ENCODE measurements around the gene NBAS. TPM values are rescaled to one million over a fixed set of nuclear protein-coding genes. Genes with fewer than 3 reads are reported as not detected.

NBAS gene
- total RNA-seq, 1 donor from 2014 or later: 52.9 TPM

GRCh38 chr2:15595342-15595905 is 34.3 kb upstream of the NBAS start:
- Mint-ChIP-seq H3K4me3 (no peak overlapping the region), H3K9me3 (no peaks in the 10 kb centered on the region), H3K4me1 (peaks cover 19% of the 10 kb centered on the region), H3K36me3 (peaks cover 32% of the 10 kb centered on the region), H3K27ac (no peak overlapping the region), H3K27me3 (ENCODE audit: low read depth) (no peaks in the 10 kb centered on the region)
- DNase-seq (ENCODE audit: low spot score in 2 of 2, unreplicated experiment in 2 of 2): no peak
- no peak for TF ChIP-seq CTCF (IDR thresholded peaks at IDR 0.05; ENCODE audit: unreplicated experiment)

- Mint-ChIP-seq H3K4me3 (no peak overlapping the region), H3K27ac (no peak overlapping the region)
- TF ChIP-seq CTCF (IDR thresholded peaks at IDR 0.05; ENCODE audit: unreplicated experiment): no peak
These were observed 33.4 kb upstream of the NBAS start for GRCh38 chr2:15594291-15595256.

GRCh38 chr2:15593327-15593705 is 32.2 kb upstream of the NBAS start:
- Mint-ChIP-seq H3K4me1 (peaks cover 19% of the 10 kb centered on the region), H3K27me3 (ENCODE audit: low read depth) (no peaks in the 10 kb centered on the region), H3K36me3 (peaks cover 25% of the 10 kb centered on the region), H3K4me3 (peak overlapping the region; percentile 93), H3K27ac (peak overlapping the region; percentile 94), H3K9me3 (no peaks in the 10 kb centered on the region)
- no peak for TF ChIP-seq CTCF (IDR thresholded peaks at IDR 0.05; ENCODE audit: unreplicated experiment)
- no peak for DNase-seq (ENCODE audit: low spot score in 2 of 2, unreplicated experiment in 2 of 2)

More at GRCh38 chr2:15594291-15595256, 33.4 kb upstream of the NBAS start:
- Mint-ChIP-seq H3K36me3 (peaks cover 29% of the 10 kb centered on the region), H3K27me3 (ENCODE audit: low read depth) (no peaks in the 10 kb centered on the region), H3K4me1 (peaks cover 19% of the 10 kb centered on the region), H3K9me3 (no peaks in the 10 kb centered on the region)
- no peak for DNase-seq (ENCODE audit: low spot score in 2 of 2, unreplicated experiment in 2 of 2)

GRCh38 chr2:15591692-15592463 is 30.7 kb upstream of the NBAS start, which contains the start of gene DDX1:
Gene DDX1 (plus strand): TSS chr2:15591868. CDS start chr2:15591934, 66 bp downstream.
- peak within 1 kb of the TSS; percentile 94 for H3K27ac Mint-ChIP-seq
- no peak for TF ChIP-seq CTCF (IDR thresholded peaks at IDR 0.05; ENCODE audit: unreplicated experiment)
- peak within 1 kb of the TSS; percentile 93 for H3K4me3 Mint-ChIP-seq
- no peaks in the 10 kb centered on the region for H3K27me3 Mint-ChIP-seq (ENCODE audit: low read depth)
- H3K9me3 Mint-ChIP-seq: no peaks in the 10 kb centered on the region
- peaks cover 17% of the 10 kb centered on the region for H3K36me3 Mint-ChIP-seq
- DNase-seq (ENCODE audit: low spot score in 2 of 2, unreplicated experiment in 2 of 2): peak; percentile 63 to 90
- peaks cover 19% of the 10 kb centered on the region for H3K4me1 Mint-ChIP-seq

GRCh38 chr2:15591373-15591691 is 30.2 kb upstream of the NBAS start:
- Mint-ChIP-seq H3K36me3 (peaks cover 15% of the 10 kb centered on the region), H3K9me3 (no peaks in the 10 kb centered on the region), H3K27me3 (ENCODE audit: low read depth) (no peaks in the 10 kb centered on the region), H3K4me3 (peak overlapping the region; percentile 93), H3K4me1 (peaks cover 19% of the 10 kb centered on the region), H3K27ac (peak overlapping the region; percentile 94)
- no peak for TF ChIP-seq CTCF (IDR thresholded peaks at IDR 0.05; ENCODE audit: unreplicated experiment)
- no peak for DNase-seq (ENCODE audit: low spot score in 2 of 2, unreplicated experiment in 2 of 2)

Data from mesothelial cell of epicardium (in vitro differentiated cells).